DMS79 (cell line): ENCODE measurements around the gene KLF3.
"Not testable (repeated sequence)": the region's sequence is repeated elsewhere in the genome, so short reads cannot be mapped to it uniquely, and the experiment has no call there.

ENCODE experiments used
- DNase-seq: peaks from one replicate; lab custom pipeline; 2025; lab: John Stamatoyannopoulos, UW

Gene KLF3

DNA sequence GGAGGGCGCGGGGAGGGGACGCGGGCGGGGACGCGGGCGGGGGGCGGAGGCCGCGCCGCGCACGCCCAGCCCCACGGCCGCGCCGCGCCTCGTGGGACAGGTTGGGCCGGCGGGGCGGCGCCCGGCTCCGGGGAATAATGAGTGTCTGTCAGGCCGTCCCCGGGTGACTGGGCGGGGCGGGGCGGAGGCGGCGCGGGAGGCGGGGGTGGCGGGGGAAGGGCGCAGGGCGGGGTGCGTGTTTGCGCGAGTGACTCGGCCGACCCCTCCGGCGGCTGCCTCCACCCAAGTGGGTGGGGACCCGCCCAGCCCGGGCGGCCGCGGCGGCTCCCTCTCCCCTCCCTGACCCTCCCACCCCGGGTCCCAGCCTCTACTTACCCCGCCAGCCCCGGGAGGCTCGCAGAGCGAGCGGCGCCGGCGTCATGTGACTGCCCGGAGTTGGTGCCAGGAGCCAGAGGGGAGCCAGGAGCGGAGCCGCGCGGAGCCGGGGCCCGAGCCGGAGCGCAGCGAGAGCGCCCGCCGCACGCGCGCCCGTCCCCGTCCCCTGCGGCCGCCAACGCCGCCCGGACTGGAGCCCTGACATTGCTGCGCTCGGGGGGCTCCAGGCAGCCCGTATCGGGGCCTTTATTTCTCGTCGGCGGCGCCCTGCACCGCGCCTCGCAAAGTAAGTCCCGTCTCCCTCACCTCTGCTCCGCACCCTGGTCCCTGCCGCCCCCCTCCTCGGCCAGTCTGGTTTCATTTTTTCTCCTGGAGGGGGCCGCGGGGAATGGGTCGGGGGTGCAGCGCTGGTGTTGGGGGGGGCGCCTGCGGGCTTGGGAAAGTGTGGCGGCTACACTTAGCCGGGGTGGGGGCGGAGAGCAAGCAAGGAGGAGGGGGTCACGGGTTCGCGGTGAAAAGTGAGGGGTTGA, at the start of gene KLF3:
TSS of gene KLF3 (plus strand) at position 399 of the 905 bp plus-strand sequence. CDS start 16,427 bp downstream, outside the sequence.
- no peak for DNase-seq

DNA sequence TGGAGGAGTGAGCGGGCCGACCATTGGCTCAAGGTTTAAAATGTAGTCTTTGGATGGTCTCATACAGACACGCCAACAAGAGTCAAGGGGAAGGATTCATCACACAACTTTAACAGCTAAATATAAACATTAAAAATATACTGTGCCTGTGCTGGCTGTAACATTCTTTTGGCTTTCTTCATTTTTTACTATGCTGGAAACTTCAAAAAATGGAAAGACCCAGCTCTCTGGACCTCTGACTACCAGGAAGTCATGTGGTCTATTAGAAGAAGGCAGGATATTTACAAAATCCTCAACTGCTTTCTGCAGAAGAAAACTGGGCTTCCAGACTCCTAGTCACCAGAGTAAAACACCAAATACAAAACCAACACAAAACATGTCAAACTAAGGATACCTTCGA, 49.8 kb upstream of the KLF3 start:
- DNase-seq, result no peak

DNA sequence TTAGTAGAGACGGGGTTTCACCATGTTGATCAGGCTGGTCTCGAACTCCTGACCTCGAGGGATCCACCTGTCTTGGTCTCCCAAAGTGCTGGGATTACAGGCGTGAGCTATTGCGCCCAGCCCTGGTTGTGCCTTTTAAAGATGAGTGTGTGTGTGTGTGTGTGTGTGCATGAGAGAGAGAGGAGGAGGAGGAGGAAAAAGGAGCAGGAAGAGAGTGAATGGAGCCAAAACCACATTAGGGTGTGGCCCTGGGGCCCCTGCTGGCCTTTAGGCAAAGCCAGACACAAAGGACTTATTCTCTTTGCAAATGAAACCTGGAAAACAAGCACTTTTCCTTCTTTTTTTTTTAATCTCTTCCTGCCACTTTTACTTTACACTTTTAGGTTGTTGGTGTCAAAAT, 48.2 kb upstream of the KLF3 start:
- no peak for DNase-seq

DNA sequence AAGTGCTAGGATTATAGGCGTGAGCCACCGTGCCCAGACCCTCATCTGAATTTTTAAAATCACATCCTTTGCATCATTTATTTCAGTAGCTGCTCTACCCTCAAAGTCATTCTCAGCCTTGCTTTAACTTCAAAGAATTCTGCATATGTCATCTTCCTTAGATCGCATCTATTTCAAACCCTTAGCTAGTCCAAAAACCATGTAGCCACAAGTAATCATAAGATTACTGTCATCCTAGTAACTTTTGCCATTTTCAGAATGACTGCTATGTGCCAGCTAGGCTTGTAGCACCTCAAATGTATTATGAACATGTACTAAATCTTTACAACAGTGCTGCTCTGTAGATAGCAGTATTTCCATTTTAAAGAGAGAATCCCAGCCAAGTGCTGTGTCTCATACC, 45.5 kb upstream of the KLF3 start:
- no peak for DNase-seq

DNA sequence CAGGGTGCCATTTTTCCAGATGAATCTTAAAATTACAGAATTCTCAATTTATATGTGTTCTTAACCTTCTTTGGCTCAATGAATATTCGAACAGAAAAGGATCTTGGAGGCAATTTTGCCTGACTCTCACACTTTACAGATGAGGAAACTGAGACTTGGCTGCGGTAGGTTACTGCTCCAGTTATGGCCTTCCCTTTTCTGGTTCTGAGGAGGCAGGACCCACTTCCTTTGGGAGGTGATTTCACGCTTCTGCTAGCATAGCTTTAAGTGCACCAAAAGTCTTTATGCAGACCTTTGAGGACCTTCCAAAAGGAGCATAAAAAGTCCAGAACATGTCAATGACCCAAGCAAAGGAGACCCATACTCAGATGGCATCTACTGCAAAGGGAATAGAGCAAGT, 44.7 kb upstream of the KLF3 start:
- DNase-seq, result no peak

DNA sequence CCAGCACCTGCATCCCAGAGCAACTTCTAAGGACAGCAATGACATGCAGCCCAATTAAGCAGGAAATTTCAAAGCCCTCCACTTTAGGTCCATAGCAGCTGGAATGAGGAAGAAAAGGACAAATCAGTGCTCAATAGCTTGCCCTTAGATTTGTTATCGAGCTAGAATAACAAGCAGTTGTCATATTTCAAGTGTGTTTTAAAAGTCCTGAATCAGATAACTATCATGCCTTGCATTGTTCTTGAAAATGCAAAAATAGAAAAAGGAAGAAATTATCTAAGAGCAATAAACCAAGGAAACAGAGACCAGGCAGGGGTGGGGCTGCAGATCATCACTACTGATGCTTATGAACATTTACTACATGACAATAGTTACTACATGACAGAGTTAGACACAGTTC, 43.9 kb upstream of the KLF3 start:
- DNase-seq, result no peak

DNA sequence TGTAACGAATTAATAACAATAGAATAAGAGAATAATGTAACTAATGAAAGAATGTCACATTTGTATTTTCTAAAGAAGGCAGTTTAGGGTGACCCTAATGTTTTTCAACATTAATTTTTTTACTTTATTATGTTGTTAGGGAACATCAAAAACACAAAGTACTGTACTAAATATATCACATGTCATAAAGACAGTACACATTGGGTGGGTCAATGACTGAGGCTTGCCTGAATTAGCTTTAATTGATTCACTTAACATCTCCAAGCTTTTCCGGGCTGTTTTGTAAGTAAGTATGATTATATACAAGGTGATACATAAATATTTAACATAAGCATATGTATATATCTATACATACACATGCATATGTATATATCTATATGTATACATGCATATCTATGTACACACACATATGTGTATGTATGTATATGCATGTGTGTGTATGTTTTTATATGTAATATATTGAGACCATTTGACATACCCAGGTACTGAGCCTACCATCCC, 43.4 kb upstream of the KLF3 start:
- DNase-seq, result no peak

DNA sequence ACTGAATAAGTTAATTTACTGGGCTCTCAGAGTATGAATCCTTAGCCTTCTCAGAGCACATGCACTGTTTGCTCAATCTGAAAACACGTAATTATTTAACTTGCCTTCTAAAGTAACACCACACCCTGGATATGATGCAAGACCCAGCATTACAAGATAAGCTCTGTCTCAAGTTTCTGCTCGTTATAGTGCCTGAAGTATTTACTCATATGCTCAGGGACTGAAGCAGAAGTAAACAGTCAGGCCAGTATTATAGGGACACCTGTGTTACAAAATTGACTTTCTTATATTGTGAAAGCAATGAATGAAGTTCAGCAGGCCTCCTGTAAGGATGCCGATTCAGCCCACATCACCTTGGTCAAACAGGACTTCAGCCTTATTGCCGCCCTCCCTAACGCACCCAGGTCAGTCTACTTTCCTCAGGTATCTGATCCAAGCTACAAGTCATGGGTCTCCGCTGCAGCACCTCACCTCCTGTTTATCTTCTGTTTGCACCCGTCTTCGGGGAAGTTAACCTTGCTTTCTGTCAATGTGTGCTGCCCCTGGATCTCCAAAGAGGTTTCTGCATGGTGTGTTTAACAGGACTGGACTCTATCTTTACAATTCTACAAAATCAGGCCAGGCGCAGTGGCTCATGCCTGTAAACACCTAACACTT, 42.8 kb upstream of the KLF3 start:
- DNase-seq, result peak; percentile 17

DNA sequence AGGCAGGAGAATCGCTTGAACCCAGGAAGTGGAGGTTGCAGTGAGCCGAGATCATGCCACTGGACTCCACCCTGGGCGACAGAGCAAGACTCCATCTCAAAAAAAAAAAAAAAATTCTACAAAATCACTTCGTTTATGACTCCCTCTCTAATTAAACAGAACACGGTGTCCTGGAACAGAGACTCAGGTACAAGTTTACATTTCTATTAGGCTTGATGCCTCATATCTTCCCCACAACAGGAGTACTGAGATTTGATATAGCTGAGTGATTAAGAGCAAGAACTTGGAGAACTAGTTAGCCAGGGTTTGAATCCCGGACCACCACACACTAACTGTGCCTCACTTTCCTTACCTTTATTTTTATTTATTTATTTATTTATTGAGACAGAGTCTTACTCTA, 42.2 kb upstream of the KLF3 start:
- no peak for DNase-seq

DNA sequence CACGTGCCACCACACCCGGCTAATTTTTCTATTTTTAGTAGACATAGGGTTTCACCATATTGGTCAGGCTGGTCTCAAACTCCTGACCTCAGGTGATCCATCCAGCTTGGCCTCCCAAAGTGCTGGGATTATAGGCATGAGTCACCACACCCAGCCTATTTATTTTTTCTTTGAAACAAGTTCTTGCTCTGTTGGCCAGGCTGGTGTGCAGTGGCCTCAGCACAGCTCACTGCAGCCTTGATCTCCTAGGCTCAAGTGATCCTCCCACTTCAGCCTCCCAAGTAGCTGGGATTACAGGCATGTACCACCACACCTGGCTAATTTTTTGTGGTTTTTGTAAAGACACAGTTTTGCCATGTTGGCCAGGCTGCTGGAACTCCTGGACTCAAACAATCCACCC, 41.7 kb upstream of the KLF3 start:
- not testable (repeated sequence) for DNase-seq

DNA sequence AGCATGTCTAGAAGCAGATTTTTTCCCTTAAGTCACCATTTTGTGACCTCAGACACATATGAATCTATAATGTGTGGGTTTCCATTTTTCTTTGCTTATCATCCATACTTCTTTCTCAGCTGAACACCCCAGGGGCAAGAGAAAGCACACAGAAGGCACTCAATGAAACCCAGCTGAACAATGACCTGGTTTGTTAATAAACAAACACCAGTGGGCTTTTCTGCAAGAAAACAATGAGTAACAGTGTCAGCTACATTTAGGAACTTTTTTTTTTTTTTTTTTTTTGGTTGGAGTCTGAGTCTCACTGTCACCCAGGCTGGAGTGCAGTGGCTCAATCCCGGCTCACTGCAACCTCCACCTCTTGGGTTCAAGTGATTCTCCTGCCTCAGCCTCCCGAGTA, 40.7 kb upstream of the KLF3 start:
- no peak for DNase-seq

DNA sequence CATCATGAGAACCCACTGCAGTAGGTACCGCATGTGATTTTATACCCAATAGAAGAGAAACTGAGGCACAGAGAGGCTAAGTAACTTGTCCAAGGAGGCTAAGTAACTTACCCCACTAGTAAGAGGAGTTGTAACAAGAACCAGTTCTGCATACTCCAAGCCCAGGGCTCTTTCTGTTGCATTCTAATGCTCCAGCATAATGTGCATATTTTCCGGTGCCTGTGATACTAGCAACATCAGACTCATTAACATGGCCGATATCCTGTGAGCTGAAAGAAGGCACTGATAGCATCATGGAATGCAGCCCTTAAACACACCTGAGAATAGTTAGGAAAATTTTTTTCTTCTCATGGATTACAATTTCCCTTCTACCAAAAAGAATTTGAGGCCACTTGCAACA, 39.7 kb upstream of the KLF3 start:
- DNase-seq, result no peak

DNA sequence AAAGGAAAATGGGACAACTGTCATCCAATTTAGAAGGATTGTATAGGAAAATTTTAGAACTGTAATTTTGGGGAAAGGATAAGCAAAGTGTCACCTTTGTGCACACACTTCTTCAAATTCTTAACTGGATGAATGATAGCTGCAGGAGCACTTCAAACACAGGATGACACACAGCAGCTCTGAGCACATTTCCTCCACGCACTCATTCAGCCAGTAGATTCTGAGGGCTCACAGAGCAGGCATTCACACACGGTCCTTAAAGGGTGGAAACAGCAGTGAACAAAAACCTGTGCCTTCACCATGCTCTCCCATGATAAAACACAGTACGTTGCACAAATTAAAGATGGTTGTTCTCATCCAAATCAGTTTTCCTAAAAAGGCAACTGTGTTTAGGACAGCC, 38.5 kb upstream of the KLF3 start:
- no peak for DNase-seq

DNA sequence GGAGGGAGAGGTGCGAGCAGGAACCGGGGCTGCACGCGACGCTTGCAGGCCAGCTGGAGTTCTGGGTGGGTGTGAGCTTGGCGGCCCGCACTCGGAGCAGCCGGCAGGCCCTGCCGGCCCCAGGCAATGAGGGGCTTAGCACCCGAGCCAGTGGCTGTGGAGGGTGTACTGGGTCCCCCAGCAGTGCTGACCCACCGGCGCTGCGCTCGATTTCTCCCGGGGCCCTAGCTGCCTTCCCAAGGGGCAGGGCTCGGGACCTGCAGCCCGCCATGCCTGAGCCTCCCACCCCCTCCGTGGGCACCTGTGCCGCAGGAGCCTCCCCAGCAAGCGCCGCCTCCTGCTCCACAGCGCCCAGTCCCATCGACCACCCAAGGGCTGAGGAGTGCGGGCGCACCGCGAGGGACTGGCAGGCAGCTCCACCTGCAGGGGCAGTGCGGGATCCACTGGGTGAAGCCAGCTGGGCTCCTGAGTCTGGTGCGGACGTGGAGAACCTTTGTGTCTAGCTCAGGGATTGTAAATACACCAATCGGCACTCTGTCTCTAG, 37.0 kb upstream of the KLF3 start:
- DNase-seq, result not testable (repeated sequence)

DNA sequence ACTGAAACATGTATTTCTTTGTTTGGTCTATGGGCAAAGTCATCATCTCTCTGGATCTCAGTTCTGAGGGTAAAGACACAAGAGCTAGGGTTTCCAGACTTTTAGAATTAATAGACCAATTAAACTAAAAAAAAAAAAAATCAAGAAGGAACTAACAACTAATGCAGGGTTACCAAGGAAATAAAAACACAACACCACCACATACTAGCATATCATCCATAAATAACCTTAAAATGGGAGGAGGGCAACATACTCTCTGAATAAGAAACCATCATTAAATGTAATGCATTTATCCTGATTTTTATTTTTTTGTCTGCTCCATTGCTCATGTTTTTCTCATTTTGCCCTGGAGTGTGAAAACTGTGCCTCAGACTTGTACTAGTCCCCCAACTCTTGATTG, 33.5 kb upstream of the KLF3 start:
- no peak for DNase-seq

DNA sequence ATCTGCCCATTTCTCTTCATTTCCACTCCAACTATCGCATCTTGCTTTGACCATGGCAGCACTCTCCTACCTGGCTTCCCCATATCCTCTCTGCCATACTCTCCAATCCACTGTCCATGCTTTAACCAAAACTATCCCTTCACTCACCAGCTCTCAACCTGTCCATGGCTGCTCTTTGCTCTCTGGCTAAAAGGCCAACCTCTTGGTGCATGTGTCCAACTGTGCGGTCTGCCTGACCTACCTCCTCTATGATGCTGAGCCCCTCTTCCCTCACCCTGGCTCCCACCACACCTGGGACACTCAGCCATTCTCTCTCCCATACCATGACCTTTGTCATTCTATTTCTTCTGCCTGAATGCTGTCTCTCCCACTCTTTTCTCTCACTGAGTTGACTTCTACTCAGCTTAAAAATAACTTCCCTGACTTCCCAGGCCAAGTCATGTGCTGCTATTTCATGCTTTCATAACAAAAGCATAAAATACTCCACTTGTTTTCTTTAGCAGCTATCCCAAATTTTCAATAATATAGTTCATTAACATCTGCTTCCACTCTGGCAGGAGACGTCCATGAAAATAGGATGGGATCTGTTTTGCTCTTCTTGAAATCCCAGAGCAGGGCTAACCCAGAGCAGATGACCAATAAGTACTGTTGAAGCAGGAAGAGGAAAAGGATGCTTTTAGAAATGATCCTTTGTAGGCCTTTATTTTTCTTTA, 29.8 kb upstream of the KLF3 start:
- DNase-seq, result no peak

DNA sequence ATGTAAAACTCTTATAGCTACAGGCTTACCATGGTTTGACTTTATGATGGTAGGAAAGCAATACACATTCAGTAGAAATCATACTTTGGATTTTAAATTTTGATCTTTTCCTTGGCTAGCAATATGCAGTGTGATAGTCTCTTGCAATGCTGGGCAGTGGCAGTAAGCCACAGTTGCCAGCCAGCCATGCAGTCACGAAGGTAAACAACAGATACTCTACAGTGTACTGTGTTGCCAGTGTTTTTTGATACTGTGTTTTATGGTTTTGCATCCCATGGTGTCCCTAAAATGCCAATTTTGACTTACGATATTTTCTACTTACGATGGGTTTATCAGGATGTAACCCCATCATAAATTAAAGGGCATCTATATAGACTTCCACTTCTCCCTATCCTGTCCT, 24.8 kb upstream of the KLF3 start:
- no peak for DNase-seq

DNA sequence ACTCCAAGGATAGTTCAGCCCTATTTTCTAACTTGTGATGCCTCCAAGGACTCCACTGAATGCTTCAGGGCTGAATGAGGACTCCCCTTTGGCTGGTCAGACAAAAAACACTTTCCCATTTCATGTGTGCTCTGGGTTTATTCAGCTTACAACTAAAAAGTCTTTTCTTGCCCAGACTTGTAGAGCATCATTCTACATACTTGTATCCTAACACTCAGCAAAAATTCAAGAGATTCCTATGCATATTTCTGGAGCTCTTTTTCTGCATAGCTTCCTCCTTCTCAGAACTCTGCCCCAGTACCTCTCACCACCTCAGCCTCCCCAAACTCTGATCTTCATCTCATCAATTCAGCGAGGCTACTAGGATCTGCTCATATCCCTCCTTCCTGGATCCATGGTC, 22.2 kb upstream of the KLF3 start:
- no peak for DNase-seq

DNA sequence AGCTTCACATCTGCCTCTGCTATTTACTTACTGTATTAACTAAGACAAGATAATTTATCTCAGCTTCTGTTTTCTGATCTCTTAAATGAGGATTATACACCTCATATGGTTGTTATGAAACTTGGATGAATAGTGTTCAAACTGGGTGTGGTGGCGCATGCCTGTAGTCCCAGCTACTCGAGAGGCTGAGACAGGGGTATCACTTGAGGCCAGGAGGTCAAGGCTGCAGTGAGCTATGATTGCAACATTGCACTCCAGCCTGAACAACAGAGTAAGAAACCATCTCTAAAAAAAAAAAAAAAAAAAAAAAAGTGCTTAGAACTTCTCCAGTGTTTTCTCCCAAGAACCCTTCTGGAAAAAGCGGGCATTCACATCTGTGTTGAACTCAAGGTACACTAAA, 19.8 kb upstream of the KLF3 start:
- no peak for DNase-seq

DNA sequence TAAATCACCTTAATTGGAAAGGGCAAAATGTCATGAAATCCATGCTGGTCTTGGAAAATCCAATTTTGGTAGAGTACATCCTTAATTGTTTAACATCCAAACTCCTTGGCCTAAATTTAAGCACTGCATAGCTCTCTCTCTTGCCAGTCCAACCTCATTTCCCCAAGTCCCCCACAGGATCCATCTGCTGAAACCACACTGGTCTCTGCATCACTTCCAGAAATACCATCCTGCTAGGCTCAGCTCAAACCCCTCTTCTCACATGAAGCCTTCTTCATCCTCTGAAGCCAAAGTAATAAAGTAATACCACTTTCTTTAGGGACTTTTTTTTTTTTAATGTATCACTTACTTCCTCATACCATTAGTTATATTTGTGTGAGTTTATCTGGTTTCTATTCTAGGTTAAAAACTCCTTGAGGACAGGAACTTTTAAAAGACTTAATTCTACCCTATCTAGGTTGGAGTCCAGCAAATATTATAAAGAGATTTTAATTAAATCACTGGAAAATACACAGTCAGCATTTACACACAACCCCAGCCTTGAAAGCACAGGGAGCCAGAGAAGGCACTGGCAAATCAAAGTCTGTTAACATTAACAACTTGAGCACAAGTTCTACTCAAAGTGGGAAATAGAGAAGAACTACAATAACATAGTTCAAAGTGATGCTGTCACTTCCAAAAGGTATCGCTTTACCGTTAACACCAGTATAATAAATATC, 16.7 kb upstream of the KLF3 start:
- no peak for DNase-seq

DNA sequence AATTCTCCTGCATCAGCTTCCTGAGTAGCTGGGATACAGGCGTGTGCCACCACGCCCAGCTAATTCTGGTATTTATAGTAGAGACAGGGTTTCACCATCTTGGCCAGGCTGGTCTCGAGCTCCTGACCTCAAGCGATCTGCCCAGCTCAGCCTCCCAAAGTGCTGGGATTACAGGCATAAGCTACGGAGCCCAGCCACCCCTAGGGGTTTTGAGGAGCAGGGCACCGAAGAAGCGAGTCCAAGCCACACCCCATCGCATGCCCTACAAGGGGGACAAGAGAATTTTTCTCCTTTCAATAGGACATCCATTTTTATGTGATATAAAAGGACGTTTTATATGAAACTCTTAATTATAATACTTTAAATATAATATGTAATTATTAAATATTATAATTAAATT, 13.9 kb upstream of the KLF3 start:
- DNase-seq, result no peak

DNA sequence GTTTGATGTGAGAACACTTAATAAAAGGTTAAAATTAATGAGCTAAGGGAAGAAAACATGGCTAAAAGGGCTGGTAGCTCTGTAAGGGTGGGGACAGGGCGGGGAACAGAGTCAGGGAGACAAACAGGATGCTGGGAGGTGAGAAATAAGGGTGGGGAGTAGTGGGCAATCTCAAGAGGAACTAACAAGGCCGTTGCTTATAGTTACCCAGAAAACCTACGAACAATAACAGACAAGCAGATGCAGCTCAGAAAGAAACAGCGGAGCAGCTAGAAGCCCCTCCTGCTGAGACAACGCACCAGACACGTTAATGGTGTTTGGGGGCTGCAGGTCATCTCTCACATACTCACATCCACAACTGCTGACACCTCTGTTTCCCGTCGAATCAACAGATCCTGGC, 9.7 kb upstream of the KLF3 start:
- DNase-seq, result no peak
